ENCODE results near the gene CMC2.

Gene CMC2

GRCh38 chr16:80958284-80958683 lies 48.4 kb downstream of the CMC2 start:
- Histone ChIP-seq H3K27me3 (ENCODE audit: insufficient read depth, insufficient read length) (no peaks in the 10 kb centered on the region), H3K9ac (ENCODE audit: insufficient read length, low read depth) (no peak overlapping the region), H3K4me3 (ENCODE audit: insufficient read length, low read depth) (no peak overlapping the region), H3K36me3 (ENCODE audit: insufficient read depth, insufficient read length, low read length) (no peaks in the 10 kb centered on the region), H3K9me3 (ENCODE audit: insufficient read depth, low read length) (peaks cover 21% of the 10 kb centered on the region), H3K4me1 (ENCODE audit: insufficient read depth, insufficient read length) (no peaks in the 10 kb centered on the region)
- TF ChIP-seq ZNF274 (IDR thresholded peaks at IDR 0.05; ENCODE audit: low read depth, low read length) (no peak), SUZ12 (IDR thresholded peaks at IDR 0.05; ENCODE audit: extremely low read depth, insufficient read depth, insufficient read length) (no peak), YY1 (IDR thresholded peaks at IDR 0.05; ENCODE audit: insufficient read depth, insufficient read length) (no peak)
- no peak for DNase-seq (ENCODE audit: low read depth, low spot score)

- no peak overlapping the region for H3K4me3 ChIP-seq (ENCODE audit: insufficient read length, low read depth)
- no peaks in the 10 kb centered on the region for H3K27me3 ChIP-seq (ENCODE audit: insufficient read depth, insufficient read length)
- DNase-seq (ENCODE audit: low read depth, low spot score), result no peak
- TF ChIP-seq ZNF274 (IDR thresholded peaks at IDR 0.05; ENCODE audit: low read depth, low read length) (no peak), SUZ12 (IDR thresholded peaks at IDR 0.05; ENCODE audit: extremely low read depth, insufficient read depth, insufficient read length) (no peak), YY1 (IDR thresholded peaks at IDR 0.05; ENCODE audit: insufficient read depth, insufficient read length) (no peak)
- H3K9ac ChIP-seq (ENCODE audit: insufficient read length, low read depth), result no peak overlapping the region
- no peaks in the 10 kb centered on the region for H3K4me1 ChIP-seq (ENCODE audit: insufficient read depth, insufficient read length)
- H3K9me3 ChIP-seq (ENCODE audit: insufficient read depth, low read length), result peaks cover 21% of the 10 kb centered on the region
- no peaks in the 10 kb centered on the region for H3K36me3 ChIP-seq (ENCODE audit: insufficient read depth, insufficient read length, low read length)
These were observed 51.7 kb downstream of the CMC2 start for GRCh38 chr16:80954985-80955384.

DNA sequence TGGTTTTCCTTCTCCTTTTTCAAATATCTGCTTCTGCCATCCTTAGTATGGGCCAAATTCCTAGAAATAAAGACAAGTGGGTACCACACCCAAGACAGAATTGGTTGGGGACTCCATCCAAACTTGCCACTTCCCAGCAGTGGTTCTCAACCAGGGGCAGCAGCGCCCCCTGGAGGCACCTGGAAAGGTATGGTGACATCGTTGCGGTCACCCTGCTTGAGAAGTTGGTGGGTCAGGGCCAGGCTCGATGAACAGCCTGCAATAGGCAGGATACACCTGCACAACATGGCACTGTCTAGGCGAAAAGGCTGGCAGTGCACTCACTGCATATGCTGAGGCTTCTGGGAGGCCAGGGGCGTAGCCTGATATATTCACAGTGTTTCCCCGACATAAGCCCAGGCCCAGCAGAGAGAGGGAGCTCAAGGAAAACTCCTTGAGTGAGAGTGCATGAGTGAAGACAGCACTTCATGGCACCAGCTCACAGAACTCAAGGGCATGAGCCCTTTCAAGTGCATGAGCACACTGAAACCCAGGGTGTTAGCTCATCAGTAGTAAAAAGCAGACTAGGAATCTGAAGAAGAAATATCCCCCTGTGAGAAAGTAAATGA lies 57.7 kb downstream of the CMC2 start:
- H3K36me3 ChIP-seq (ENCODE audit: insufficient read depth, insufficient read length, low read length), result no peaks in the 10 kb centered on the region
- no peak overlapping the region for H3K4me3 ChIP-seq (ENCODE audit: insufficient read length, low read depth)
- peak; percentile 60 for DNase-seq (ENCODE audit: low read depth, low spot score)
- no peaks in the 10 kb centered on the region for H3K4me1 ChIP-seq (ENCODE audit: insufficient read depth, insufficient read length)
- H3K27me3 ChIP-seq (ENCODE audit: insufficient read depth, insufficient read length), result no peaks in the 10 kb centered on the region
- TF ChIP-seq SUZ12 (IDR thresholded peaks at IDR 0.05; ENCODE audit: extremely low read depth, insufficient read depth, insufficient read length) (no peak), ZNF274 (IDR thresholded peaks at IDR 0.05; ENCODE audit: low read depth, low read length) (no peak), YY1 (IDR thresholded peaks at IDR 0.05; ENCODE audit: insufficient read depth, insufficient read length) (no peak)
- no peaks in the 10 kb centered on the region for H3K9me3 ChIP-seq (ENCODE audit: insufficient read depth, low read length)
- no peak overlapping the region for H3K9ac ChIP-seq (ENCODE audit: insufficient read length, low read depth)

DNA sequence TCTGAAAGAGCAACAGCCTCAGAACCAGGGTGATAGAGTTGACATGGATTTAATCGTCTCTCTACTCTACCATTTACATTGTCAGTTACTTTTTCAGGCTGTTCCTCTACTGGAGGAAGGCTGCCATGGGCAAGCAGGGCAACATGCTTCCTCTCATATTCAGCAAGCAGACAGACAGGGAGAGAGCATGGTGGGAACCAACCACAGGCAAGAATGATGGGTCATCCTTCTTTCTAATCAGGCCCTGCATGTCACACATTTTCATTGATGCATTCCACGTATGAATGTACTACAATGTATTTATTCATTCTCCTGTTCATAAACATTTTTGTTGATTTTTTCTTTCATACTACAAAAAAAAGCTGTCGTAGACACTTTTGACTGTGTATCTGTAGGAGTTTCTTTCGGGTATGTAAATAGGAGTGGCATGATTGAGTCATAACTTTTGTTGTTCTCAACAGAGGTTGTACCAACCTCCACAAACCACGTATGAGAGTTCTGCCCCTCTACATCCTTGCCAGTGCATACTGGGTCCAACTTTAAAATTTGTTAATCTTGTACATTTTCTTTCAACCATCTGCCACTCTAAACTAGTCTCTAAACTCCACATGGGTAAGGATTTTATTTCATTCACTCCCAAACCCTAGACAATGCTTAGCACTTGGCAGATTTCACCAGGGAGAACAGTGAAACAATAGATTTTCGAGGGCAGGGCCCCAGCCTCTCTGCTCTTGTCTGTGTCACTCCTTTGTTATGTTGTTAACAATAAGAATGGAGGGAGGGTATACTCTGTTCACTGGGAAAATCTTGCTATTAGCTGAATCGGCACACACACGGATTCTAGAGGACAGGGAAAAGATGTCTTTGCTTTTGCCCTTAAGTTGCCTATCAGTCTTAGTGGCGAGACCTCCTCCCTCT lies 58.7 kb downstream of the CMC2 start:
- no peaks in the 10 kb centered on the region for H3K9me3 ChIP-seq (ENCODE audit: insufficient read depth, low read length)
- H3K36me3 ChIP-seq (ENCODE audit: insufficient read depth, insufficient read length, low read length), result no peaks in the 10 kb centered on the region
- H3K4me1 ChIP-seq (ENCODE audit: insufficient read depth, insufficient read length), result no peaks in the 10 kb centered on the region
- no peak overlapping the region for H3K9ac ChIP-seq (ENCODE audit: insufficient read length, low read depth)
- H3K4me3 ChIP-seq (ENCODE audit: insufficient read length, low read depth), result no peak overlapping the region
- H3K27me3 ChIP-seq (ENCODE audit: insufficient read depth, insufficient read length), result no peaks in the 10 kb centered on the region
- TF ChIP-seq ZNF274 (IDR thresholded peaks at IDR 0.05; ENCODE audit: low read depth, low read length) (no peak), SUZ12 (IDR thresholded peaks at IDR 0.05; ENCODE audit: extremely low read depth, insufficient read depth, insufficient read length) (no peak), YY1 (IDR thresholded peaks at IDR 0.05; ENCODE audit: insufficient read depth, insufficient read length) (no peak)
- DNase-seq (ENCODE audit: low read depth, low spot score), result no peak

- DNase-seq (ENCODE audit: low read depth, low spot score), result no peak
- H3K36me3 ChIP-seq (ENCODE audit: insufficient read depth, insufficient read length, low read length), result no peaks in the 10 kb centered on the region
These were observed 59.4 kb downstream of the CMC2 start for GRCh38 chr16:80947239-80947638.

GRCh38 chr16:80946481-80946880 lies 60.2 kb downstream of the CMC2 start:
- Histone ChIP-seq H3K4me3 (ENCODE audit: insufficient read length, low read depth) (no peak overlapping the region), H3K4me1 (ENCODE audit: insufficient read depth, insufficient read length) (no peaks in the 10 kb centered on the region), H3K9ac (ENCODE audit: insufficient read length, low read depth) (no peak overlapping the region), H3K9me3 (ENCODE audit: insufficient read depth, low read length) (no peaks in the 10 kb centered on the region), H3K27me3 (ENCODE audit: insufficient read depth, insufficient read length) (no peaks in the 10 kb centered on the region), H3K36me3 (ENCODE audit: insufficient read depth, insufficient read length, low read length) (no peaks in the 10 kb centered on the region)
- TF ChIP-seq ZNF274 (IDR thresholded peaks at IDR 0.05; ENCODE audit: low read depth, low read length), result no peak
- DNase-seq (ENCODE audit: low read depth, low spot score), result no peak

More at GRCh38 chr16:80947239-80947638, 59.4 kb downstream of the CMC2 start:
- Histone ChIP-seq H3K4me3 (ENCODE audit: insufficient read length, low read depth) (no peak overlapping the region), H3K27me3 (ENCODE audit: insufficient read depth, insufficient read length) (no peaks in the 10 kb centered on the region), H3K9ac (ENCODE audit: insufficient read length, low read depth) (no peak overlapping the region), H3K9me3 (ENCODE audit: insufficient read depth, low read length) (no peaks in the 10 kb centered on the region), H3K4me1 (ENCODE audit: insufficient read depth, insufficient read length) (no peaks in the 10 kb centered on the region)
- TF ChIP-seq YY1 (IDR thresholded peaks at IDR 0.05; ENCODE audit: insufficient read depth, insufficient read length), result no peak
- TF ChIP-seq ZNF274 (IDR thresholded peaks at IDR 0.05; ENCODE audit: low read depth, low read length), result no peak
- TF ChIP-seq SUZ12 (IDR thresholded peaks at IDR 0.05; ENCODE audit: extremely low read depth, insufficient read depth, insufficient read length), result no peak

- Histone ChIP-seq H3K4me3 (ENCODE audit: insufficient read length, low read depth) (no peak overlapping the region), H3K4me1 (ENCODE audit: insufficient read depth, insufficient read length) (peaks cover 3% of the 10 kb centered on the region), H3K9me3 (ENCODE audit: insufficient read depth, low read length) (no peaks in the 10 kb centered on the region), H3K36me3 (ENCODE audit: insufficient read depth, insufficient read length, low read length) (no peaks in the 10 kb centered on the region), H3K9ac (ENCODE audit: insufficient read length, low read depth) (no peak overlapping the region), H3K27me3 (ENCODE audit: insufficient read depth, insufficient read length) (no peaks in the 10 kb centered on the region)
- TF ChIP-seq SUZ12 (IDR thresholded peaks at IDR 0.05; ENCODE audit: extremely low read depth, insufficient read depth, insufficient read length), result no peak
- no peak for TF ChIP-seq ZNF274 (IDR thresholded peaks at IDR 0.05; ENCODE audit: low read depth, low read length)
- no peak for TF ChIP-seq YY1 (IDR thresholded peaks at IDR 0.05; ENCODE audit: insufficient read depth, insufficient read length)
- no peak for DNase-seq (ENCODE audit: low read depth, low spot score)
These were observed 66.4 kb downstream of the CMC2 start for GRCh38 chr16:80940069-80940856.

Measured in NT2/D1 (cell line).